HL-60 (cell line): ENCODE data around the gene IL4I1.

Experiments used
- DNase-seq, 2 experiments: peaks; one replicate each; pipeline ENCODE4 v3.0.0-alpha.2; 2010 to 2020; ENCODE audit warnings: low read depth in 1 of 2, low spot score in 1 of 2
- H3K27ac ChIP-seq: fragments of 250-450 bp; sonication (Bioruptor Pico); replicated peaks from 2 replicates; pipeline ENCODE4 v1.5.1; 2020; ENCODE audit warnings: mild to moderate bottlenecking, moderate library complexity
- H3K27me3 ChIP-seq: fragments of 250-450 bp; sonication (Bioruptor Pico); 2 replicates; pipeline ENCODE4 v1.5.1; 2021; ENCODE audit warnings: mild to moderate bottlenecking, moderate library complexity; ENCODE audit not compliant: insufficient read depth, poor library complexity, severe bottlenecking
- H3K4me3 ChIP-seq: replicated peaks from 2 replicates; pipeline ENCODE4 v1.5.1; 2011; ENCODE audit warnings: mild to moderate bottlenecking, control low read depth, low read length; ENCODE audit not compliant: insufficient read depth
- GABPA ChIP-seq: IDR thresholded peaks from 2 replicates; pipeline ENCODE4 v1.6.1; 2012; ENCODE audit warnings: low read depth
- POLR2AphosphoS5 ChIP-seq: IDR thresholded peaks from 2 replicates; pipeline ENCODE4 v1.6.1; 2012; ENCODE audit warnings: low read depth
- REST ChIP-seq: IDR thresholded peaks from 2 replicates; pipeline ENCODE4 v1.6.1; 2012; ENCODE audit warnings: low read depth; ENCODE audit not compliant: insufficient replicate concordance
- SPI1 ChIP-seq: IDR thresholded peaks from 2 replicates; pipeline ENCODE4 v1.6.1; 2012; ENCODE audit warnings: low read depth, mild to moderate bottlenecking, borderline replicate concordance
- TF ChIP-seq, protein P1 (sequence below): IDR thresholded peaks from one replicate; pipeline ENCODE4 v1.5.1; 2011; ENCODE audit warnings: low read length, control low read depth, inconsistent platforms; ENCODE audit not compliant: insufficient read depth

IL4I1 gene

DNA sequence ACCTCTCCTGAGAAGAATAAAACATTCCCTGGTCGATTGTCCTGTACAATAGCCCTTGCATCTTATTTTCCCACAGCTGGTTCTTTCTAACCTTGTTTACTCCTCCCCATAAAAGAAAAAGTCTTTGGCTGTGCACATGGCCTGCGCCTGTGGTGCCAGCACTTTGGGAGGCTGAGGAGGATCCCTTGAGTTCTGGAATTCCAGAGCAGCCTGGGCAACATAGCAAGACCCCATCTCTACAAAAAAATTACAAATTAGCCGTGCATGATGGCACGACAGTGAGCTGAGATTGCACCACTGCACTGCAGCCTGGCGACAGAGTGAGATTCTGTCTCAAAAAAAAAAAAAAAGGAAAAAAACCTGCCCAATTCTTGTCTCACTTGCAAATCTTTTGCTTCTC is 39.9 kb upstream of the IL4I1 start:
- no peak for DNase-seq
- H3K27me3 ChIP-seq = no peaks in the 10 kb centered on the region
- no peak overlapping the region for H3K27ac ChIP-seq
- H3K4me3 ChIP-seq = no peak overlapping the region
- TF ChIP-seq, protein P1, sequence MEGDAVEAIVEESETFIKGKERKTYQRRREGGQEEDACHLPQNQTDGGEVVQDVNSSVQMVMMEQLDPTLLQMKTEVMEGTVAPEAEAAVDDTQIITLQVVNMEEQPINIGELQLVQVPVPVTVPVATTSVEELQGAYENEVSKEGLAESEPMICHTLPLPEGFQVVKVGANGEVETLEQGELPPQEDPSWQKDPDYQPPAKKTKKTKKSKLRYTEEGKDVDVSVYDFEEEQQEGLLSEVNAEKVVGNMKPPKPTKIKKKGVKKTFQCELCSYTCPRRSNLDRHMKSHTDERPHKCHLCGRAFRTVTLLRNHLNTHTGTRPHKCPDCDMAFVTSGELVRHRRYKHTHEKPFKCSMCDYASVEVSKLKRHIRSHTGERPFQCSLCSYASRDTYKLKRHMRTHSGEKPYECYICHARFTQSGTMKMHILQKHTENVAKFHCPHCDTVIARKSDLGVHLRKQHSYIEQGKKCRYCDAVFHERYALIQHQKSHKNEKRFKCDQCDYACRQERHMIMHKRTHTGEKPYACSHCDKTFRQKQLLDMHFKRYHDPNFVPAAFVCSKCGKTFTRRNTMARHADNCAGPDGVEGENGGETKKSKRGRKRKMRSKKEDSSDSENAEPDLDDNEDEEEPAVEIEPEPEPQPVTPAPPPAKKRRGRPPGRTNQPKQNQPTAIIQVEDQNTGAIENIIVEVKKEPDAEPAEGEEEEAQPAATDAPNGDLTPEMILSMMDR = no peak
- no peak for TF ChIP-seq SPI1
- TF ChIP-seq POLR2AphosphoS5 = no peak
- no peak for TF ChIP-seq GABPA
- no peak for TF ChIP-seq REST

DNA sequence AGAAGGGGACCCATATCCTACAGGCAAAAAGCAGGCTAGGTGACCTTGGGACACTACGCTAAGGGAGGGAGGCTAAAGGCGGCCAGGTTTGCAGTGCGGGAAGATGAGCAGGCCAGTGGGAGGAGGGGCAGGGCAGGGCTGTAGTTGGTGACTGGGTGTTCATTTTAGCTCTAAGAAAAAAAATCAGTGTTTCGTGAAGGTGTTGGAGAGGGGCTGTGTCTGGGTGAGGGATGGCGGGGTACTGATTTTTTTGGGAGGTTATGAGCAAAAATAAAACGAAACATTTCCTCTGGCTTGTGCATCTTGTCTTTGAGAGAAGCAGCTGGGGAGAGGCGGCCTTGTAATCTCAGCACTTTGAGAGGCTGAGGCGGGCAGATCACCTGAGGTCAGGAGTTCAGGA is 37.0 kb upstream of the IL4I1 start:
- no peak overlapping the region for H3K27ac ChIP-seq

DNA sequence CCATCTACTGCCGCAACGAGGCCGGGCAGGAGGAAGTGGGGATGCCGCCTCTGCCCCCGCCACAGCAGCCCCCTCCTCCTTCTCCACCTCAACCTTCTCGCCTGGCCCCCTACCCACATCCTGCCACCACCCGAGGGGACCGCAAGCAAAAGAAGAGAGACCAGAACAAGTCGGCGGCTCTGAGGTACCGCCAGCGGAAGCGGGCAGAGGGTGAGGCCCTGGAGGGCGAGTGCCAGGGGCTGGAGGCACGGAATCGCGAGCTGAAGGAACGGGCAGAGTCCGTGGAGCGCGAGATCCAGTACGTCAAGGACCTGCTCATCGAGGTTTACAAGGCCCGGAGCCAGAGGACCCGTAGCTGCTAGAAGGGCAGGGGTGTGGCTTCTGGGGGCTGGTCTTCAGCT is 36.0 kb upstream of the IL4I1 start:
- H3K27me3 ChIP-seq = no peaks in the 10 kb centered on the region
- TF ChIP-seq REST (no peak), SPI1 (no peak), POLR2AphosphoS5 (no peak; the same call in 1 of the 2 replicates), GABPA (no peak)
- TF ChIP-seq, protein P1 = no peak
- H3K27ac ChIP-seq = no peak overlapping the region
- no peak overlapping the region for H3K4me3 ChIP-seq
- DNase-seq = no peak

More for the DNA sequence above, 37.0 kb upstream of the IL4I1 start:
- TF ChIP-seq POLR2AphosphoS5 (peak; percentile 81), GABPA (no peak)
- H3K27me3 ChIP-seq = no peaks in the 10 kb centered on the region
- H3K4me3 ChIP-seq = no peak overlapping the region
- no peak for DNase-seq

DNA sequence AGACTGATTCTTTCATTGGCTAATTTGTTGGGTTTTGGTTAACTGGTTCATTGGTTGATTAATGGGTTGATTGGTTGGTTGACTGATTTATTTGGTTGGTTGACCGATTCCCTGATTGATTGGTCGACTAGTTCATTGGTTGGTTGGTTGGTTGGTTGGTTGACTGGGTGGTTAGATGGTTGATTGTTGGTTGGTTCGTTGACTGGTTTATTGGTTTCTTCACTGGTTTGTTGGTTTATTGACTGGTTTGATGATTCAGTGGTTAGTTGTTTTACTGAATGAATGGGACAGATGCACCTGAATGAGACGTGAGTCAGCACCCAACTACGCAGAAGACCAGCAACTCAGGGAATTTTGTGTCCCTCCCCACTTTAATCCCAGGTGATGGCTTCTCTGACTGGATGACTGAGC is 35.4 kb upstream of the IL4I1 start:
- H3K4me3 ChIP-seq = no peak overlapping the region
- H3K27me3 ChIP-seq = no peaks in the 10 kb centered on the region
- no peak overlapping the region for H3K27ac ChIP-seq
- TF ChIP-seq, protein P1 = no peak
- TF ChIP-seq GABPA = no peak
- no peak for TF ChIP-seq REST
- no peak for TF ChIP-seq POLR2AphosphoS5
- no peak for TF ChIP-seq SPI1
- DNase-seq = no peak
